Chondrocyte (in vitro differentiated cells): ENCODE data around the gene ASPRV1. TPM values are rescaled to one million over a fixed set of nuclear protein-coding genes. Genes with fewer than 3 reads are reported as not detected.

Experiments
- DNase-seq: peaks from one replicate; pipeline ENCODE4 v3.0.0; 2021; ENCODE audit warnings: mixed read lengths, low spot score
- H3K27ac Mint-ChIP-seq: one replicate; pipeline ENCODE4 v1.8.0; 2021; ENCODE audit warnings: mild to moderate bottlenecking, moderate library complexity, mixed read lengths; ENCODE audit not compliant: unreplicated experiment
- H3K27me3 Mint-ChIP-seq: 2 replicates; pipeline ENCODE4 v1.8.0; 2021; ENCODE audit warnings: low read depth, mixed read lengths
- H3K36me3 Mint-ChIP-seq: 2 replicates; pipeline ENCODE4 v1.8.0; 2021; ENCODE audit warnings: low read depth, mixed read lengths
- H3K4me1 Mint-ChIP-seq: 2 replicates; pipeline ENCODE4 v1.8.0; 2021; ENCODE audit warnings: low read depth, mild to moderate bottlenecking, mixed read lengths
- H3K4me3 Mint-ChIP-seq: one replicate; pipeline ENCODE4 v1.8.0; 2021; ENCODE audit warnings: mild to moderate bottlenecking, moderate library complexity, mixed read lengths; ENCODE audit not compliant: unreplicated experiment
- H3K9me3 Mint-ChIP-seq: 2 replicates; pipeline ENCODE4 v1.8.0; 2021; ENCODE audit warnings: low read depth, mixed read lengths
- total RNA-seq: library from RNA; stranded (reverse); gene quantifications from 3 replicates; pipeline ENCODE4 v1.2.1, GENCODE V29; 2021
- TF ChIP-seq, protein P1 (sequence below): fragments of 200-600 bp; sonication (generic); IDR thresholded peaks from 2 replicates; pipeline ENCODE4 v1.5.0; 2021; ENCODE audit warnings: antibody characterized with exemption, mild to moderate bottlenecking, moderate library complexity

The ASPRV1 gene
- total RNA-seq, 1 donor from 2014 or later = 0.35 TPM

DNA sequence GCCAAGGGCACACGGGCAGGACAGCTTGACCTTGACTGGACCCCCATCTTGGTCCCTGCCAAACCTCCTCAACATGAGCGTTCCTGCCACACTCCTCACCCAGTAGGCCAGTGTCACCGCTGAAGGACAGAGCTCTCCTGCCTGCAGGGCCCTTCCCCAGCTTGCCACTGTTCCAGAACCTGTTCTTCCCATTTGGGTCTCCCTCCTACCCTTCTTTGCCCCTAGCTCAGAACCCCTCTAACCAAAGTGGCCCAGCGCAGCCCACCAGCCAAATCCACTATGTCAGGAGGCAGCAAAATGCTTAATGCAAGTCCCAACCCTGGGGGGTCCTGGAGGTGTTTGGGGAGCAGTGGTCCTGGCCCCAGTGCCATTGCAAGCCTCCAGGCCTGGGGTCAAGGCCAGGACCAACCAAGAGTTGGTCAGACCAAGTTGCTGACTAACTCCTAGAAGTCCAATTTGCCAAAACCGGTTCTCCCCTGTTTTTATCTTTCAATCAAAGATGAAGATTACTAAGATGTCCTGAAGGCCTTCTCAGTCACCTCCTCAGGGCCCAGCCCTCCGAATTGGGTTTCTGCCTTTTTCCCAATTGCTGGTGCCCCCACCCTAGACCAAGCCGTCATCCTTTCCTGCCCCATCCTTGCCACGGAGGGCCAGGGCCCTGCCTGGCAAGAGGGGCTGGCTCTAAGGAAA lies 4.5 kb upstream of the ASPRV1 start:
- H3K36me3 Mint-ChIP-seq = no peaks in the 10 kb centered on the region
- H3K9me3 Mint-ChIP-seq = no peaks in the 10 kb centered on the region
- TF ChIP-seq, protein P1, sequence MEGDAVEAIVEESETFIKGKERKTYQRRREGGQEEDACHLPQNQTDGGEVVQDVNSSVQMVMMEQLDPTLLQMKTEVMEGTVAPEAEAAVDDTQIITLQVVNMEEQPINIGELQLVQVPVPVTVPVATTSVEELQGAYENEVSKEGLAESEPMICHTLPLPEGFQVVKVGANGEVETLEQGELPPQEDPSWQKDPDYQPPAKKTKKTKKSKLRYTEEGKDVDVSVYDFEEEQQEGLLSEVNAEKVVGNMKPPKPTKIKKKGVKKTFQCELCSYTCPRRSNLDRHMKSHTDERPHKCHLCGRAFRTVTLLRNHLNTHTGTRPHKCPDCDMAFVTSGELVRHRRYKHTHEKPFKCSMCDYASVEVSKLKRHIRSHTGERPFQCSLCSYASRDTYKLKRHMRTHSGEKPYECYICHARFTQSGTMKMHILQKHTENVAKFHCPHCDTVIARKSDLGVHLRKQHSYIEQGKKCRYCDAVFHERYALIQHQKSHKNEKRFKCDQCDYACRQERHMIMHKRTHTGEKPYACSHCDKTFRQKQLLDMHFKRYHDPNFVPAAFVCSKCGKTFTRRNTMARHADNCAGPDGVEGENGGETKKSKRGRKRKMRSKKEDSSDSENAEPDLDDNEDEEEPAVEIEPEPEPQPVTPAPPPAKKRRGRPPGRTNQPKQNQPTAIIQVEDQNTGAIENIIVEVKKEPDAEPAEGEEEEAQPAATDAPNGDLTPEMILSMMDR = no peak
- no peak for DNase-seq
- H3K4me3 Mint-ChIP-seq = no peak overlapping the region
- peaks cover 11% of the 10 kb centered on the region for H3K27me3 Mint-ChIP-seq
- H3K4me1 Mint-ChIP-seq = peaks cover 7% of the 10 kb centered on the region
- H3K27ac Mint-ChIP-seq = no peak overlapping the region

DNA sequence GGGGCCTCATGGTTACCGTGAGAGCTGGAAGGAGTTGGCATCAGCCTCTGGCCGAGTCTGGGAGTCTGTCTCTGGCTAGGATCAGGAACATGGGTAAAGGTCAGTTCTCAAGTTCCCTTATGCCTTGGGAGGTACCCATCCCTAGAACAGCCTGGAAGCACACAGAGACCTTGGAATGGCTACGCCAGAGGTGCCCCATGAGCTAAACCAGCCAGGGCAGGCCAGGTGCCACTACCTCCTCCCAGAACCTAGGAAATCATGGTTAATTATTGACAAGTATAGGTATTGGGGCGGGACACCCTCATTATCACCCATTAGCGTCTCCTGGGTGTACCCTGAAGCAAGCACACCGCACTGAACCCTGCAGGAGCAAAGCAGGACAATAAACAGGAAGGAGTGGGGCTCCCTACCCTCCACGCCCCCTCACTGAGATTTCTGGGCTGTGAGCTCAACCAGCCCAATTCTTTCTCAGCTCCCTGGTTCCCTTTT lies 3.0 kb upstream of the ASPRV1 start:
- Mint-ChIP-seq H3K9me3 (no peaks in the 10 kb centered on the region), H3K4me3 (no peak overlapping the region), H3K27me3 (peaks cover 5% of the 10 kb centered on the region), H3K4me1 (peaks cover 7% of the 10 kb centered on the region), H3K27ac (no peak overlapping the region), H3K36me3 (no peaks in the 10 kb centered on the region)
- DNase-seq = no peak
- TF ChIP-seq, protein P1 = no peak

DNA sequence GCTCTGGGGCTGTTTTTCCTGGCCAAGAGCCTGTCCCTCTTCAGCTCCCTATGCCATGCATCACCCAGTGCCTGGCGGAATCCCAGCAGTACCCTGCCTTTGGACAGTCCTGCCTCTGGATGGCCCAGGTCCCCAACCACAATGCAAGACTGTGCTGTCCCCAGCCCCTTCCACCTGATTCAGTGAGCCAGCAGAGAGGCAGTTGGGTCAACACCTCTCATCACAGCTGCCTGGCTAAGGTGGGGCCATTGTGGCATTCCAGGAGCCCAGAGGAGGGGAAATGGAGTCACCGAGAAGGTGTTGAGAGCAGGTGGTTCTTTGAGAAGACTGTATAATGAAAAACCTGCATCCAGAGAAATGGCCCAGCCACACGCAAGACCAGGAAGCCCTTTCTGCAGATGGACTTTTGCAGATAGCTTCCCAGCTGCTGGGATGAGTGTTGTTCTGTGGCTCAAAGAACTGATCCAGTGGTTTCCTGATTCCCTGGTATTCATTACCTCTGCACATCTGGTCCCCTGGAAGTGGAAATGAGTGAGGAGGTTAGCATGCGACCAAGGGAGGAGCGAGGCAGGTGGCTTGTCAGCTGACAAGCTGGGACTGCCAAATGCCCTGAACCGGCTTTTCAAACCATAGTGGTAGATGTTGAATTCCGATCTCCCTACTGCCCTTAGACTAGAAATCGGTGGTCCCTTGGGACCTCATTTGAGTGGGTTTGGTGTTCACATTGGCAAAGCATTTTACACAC lies 1.7 kb upstream of the ASPRV1 start:
- DNase-seq = no peak
- Mint-ChIP-seq H3K27me3 (peaks cover 6% of the 10 kb centered on the region), H3K9me3 (no peaks in the 10 kb centered on the region), H3K27ac (no peak overlapping the region), H3K4me3 (no peak overlapping the region), H3K36me3 (no peaks in the 10 kb centered on the region), H3K4me1 (peaks cover 7% of the 10 kb centered on the region)
- TF ChIP-seq, protein P1 = no peak

DNA sequence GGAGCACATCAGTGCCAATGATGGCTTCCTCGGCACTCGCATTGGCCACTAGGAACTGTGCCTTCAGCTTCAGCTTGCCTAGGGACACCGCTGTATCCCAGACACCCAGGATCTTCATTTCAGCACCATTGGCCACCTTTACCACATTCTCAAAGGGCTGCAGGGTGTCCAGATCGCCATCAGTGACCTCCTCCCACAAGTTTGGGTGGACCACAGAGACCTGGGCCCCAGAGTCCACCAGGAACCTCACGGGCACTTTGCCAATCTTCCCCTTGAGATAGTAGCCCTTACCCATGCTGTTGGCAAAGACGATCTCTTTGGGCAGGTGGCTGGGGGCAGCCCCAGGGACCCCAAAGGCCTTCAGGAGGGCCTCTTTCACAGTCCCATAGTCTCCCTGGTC lies 610 bp downstream of the ASPRV1 start:
- DNase-seq = no peak
- Mint-ChIP-seq H3K27ac (no peak overlapping the region), H3K4me3 (no peak overlapping the region), H3K4me1 (no peaks in the 10 kb centered on the region), H3K9me3 (no peaks in the 10 kb centered on the region), H3K27me3 (peaks cover 27% of the 10 kb centered on the region), H3K36me3 (no peaks in the 10 kb centered on the region)
- TF ChIP-seq, protein P1 = no peak

DNA sequence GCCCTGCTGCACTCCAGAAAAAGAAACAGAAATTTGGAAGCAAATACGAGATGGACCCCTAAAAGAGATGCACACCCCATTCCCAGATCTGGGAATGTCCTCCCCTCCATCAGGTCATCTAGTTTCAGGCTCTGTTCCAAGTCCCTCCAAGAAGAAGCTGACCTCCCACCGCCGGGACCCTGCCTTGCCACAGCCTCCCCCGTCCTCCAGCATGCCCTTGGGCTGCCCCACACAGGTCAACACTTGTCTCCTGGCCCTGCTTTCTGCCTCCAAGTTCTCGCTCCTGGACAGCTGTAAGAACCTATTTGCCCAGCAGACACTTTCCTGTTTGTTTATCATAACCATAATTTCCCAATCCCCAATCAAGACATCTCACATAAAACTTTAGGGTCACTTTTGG lies 2.0 kb downstream of the ASPRV1 start:
- Mint-ChIP-seq H3K9me3 (no peaks in the 10 kb centered on the region), H3K36me3 (no peaks in the 10 kb centered on the region)

More for the DNA sequence above, 2.0 kb downstream of the ASPRV1 start:
- TF ChIP-seq, protein P1 = no peak
- Mint-ChIP-seq H3K4me1 (no peaks in the 10 kb centered on the region), H3K27ac (no peak overlapping the region), H3K27me3 (peaks cover 31% of the 10 kb centered on the region), H3K4me3 (no peak overlapping the region)
- no peak for DNase-seq
